Neural cell (in vitro differentiated cells): ENCODE results near the gene PLA2G4E. TPM values are rescaled to one million over a fixed set of nuclear protein-coding genes. Genes with fewer than 3 reads are reported as not detected.

ENCODE experiments used
- H2AFZ ChIP-seq: fragments of 200-600, 300-800 bp; sonication (generic), shearing (Covaris generic); 2 replicates; pipeline ENCODE4 v1.6.0; 2014; ENCODE audit warnings: low read depth, mild to moderate bottlenecking, antibody characterized with exemption, low read length, moderate library complexity
- H3F3A ChIP-seq: fragments of 200-600 bp; shearing (Covaris generic); 2 replicates; pipeline ENCODE4 v1.6.1; 2016; ENCODE audit warnings: mild to moderate bottlenecking, moderate library complexity, mixed read lengths, antibody characterized with exemption, low read length; ENCODE audit not compliant: insufficient read depth, poor library complexity, severe bottlenecking
- H3K27ac ChIP-seq: fragments of 200-600, 300-800 bp; sonication (generic), shearing (Covaris generic); 2 replicates; pipeline ENCODE4 v1.5.1; 2014; ENCODE audit warnings: mild to moderate bottlenecking, low read length, moderate library complexity
- H3K27me3 ChIP-seq: fragments of 300-800, 200-600 bp; sonication (generic), shearing (Covaris generic); 2 replicates; pipeline ENCODE4 v1.6.0; 2014; ENCODE audit warnings: mild to moderate bottlenecking, low read depth, low read length, moderate library complexity; ENCODE audit not compliant: insufficient read depth
- H3K36me3 ChIP-seq: fragments of 300-800, 200-600 bp; sonication (generic), shearing (Covaris generic); 2 replicates; pipeline ENCODE4 v1.5.1; 2014; ENCODE audit warnings: mild to moderate bottlenecking, antibody characterized with exemption, low read length, moderate library complexity; ENCODE audit not compliant: insufficient read depth
- H3K4me2 ChIP-seq: fragments of 300-800, 200-600 bp; sonication (generic), shearing (Covaris generic); 2 replicates; pipeline ENCODE4 v1.6.0; 2014; ENCODE audit warnings: mild to moderate bottlenecking, low read length
- H3K4me3 ChIP-seq: fragments of 300-800, 200-600 bp; sonication (generic), shearing (Covaris generic); 2 replicates; pipeline ENCODE4 v1.5.1; 2014; ENCODE audit warnings: mild to moderate bottlenecking, low read length, moderate library complexity
- H3K79me2 ChIP-seq: fragments of 200-600 bp; shearing (Covaris generic); replicated peaks from 2 replicates; pipeline ENCODE4 v1.6.0; 2014; ENCODE audit warnings: mild to moderate bottlenecking, low read length, moderate library complexity; ENCODE audit not compliant: insufficient read depth
- H3K9ac ChIP-seq: fragments of 300-800, 200-600 bp; sonication (generic), shearing (Covaris generic); 2 replicates; pipeline ENCODE4 v1.6.1; 2016; ENCODE audit warnings: mild to moderate bottlenecking, low read length, mixed read lengths
- H3K9me2 ChIP-seq: fragments of 200-600 bp; shearing (Covaris generic); 2 replicates; pipeline ENCODE4 v1.6.1; 2016; ENCODE audit warnings: mild to moderate bottlenecking, low read length, mixed read lengths; ENCODE audit not compliant: insufficient read depth
- H3K9me3 ChIP-seq: fragments of 200-600, 300-800 bp; sonication (generic), shearing (Covaris generic); 2 replicates; pipeline ENCODE4 v1.6.1; 2016; ENCODE audit warnings: mild to moderate bottlenecking, mixed run types, low read length, moderate library complexity, mixed read lengths
- H4K20me1 ChIP-seq: fragments of 200-600 bp; shearing (Covaris generic); 2 replicates; pipeline ENCODE4 v1.6.1; 2016; ENCODE audit warnings: mild to moderate bottlenecking, mixed run types; ENCODE audit not compliant: insufficient read depth
- CTCF ChIP-seq: fragments of 450-650 bp; IDR thresholded peaks from 2 replicates; pipeline ENCODE4 v1.5.1; 2014; ENCODE audit warnings: antibody characterized with exemption, mild to moderate bottlenecking, moderate library complexity; ENCODE audit not compliant: poor library complexity, severe bottlenecking
- EP300 ChIP-seq: fragments of 450-650 bp; conservative IDR thresholded peaks from 2 replicates; pipeline ENCODE4 v1.6.1; 2014; ENCODE audit warnings: antibody characterized with exemption, mild to moderate bottlenecking, moderate library complexity; ENCODE audit not compliant: poor library complexity, severe bottlenecking
- EZH2 ChIP-seq: fragments of 200-600, 300-800 bp; shearing (Covaris generic), sonication (generic); IDR thresholded peaks from 2 replicates; pipeline ENCODE4 v1.6.1; 2014; ENCODE audit warnings: antibody characterized with exemption, low read length, borderline replicate concordance, mild to moderate bottlenecking; ENCODE audit not compliant: insufficient read depth, poor library complexity, severe bottlenecking
- MXI1 ChIP-seq: fragments of 450-650 bp; conservative IDR thresholded peaks from 2 replicates; pipeline ENCODE4 v1.6.1; 2014; ENCODE audit warnings: antibody characterized with exemption, mild to moderate bottlenecking; ENCODE audit not compliant: poor library complexity, severe bottlenecking
- POLR2AphosphoS5 ChIP-seq: IDR thresholded peaks from 2 replicates; pipeline ENCODE4 v1.6.1; 2012
- RAD21 ChIP-seq: fragments of 450-650 bp; conservative IDR thresholded peaks from 2 replicates; pipeline ENCODE4 v1.6.1; 2014; ENCODE audit warnings: antibody characterized with exemption, mild to moderate bottlenecking, moderate library complexity
- REST ChIP-seq: IDR thresholded peaks from 2 replicates; pipeline ENCODE4 v1.6.1; 2012; ENCODE audit warnings: borderline replicate concordance
- SMC3 ChIP-seq: fragments of 450-650 bp; conservative IDR thresholded peaks from 2 replicates; pipeline ENCODE4 v1.6.1; 2014; ENCODE audit warnings: antibody characterized with exemption, mild to moderate bottlenecking, moderate library complexity; ENCODE audit not compliant: poor library complexity
- TAF1 ChIP-seq: IDR thresholded peaks from 2 replicates; pipeline ENCODE4 v1.6.1; 2012; ENCODE audit warnings: low read depth
- polyA plus RNA-seq: library from polyadenylated mRNA; depleted of rRNA; stranded (reverse); fragments of >200 nt; gene quantifications from 2 replicates; pipeline ENCODE4 v1.2.3, GENCODE V29; 2014

Gene PLA2G4E
- polyA plus RNA-seq, 1 donor from 2014 or later: not detected

GRCh38 chr15:41939986-41940385 lies 80.9 kb downstream of the PLA2G4E start:
- Histone ChIP-seq H3K9me2 (no peaks in the 10 kb centered on the region), H3K4me3 (no peak overlapping the region), H2AFZ (no peak overlapping the region), H4K20me1 (no peaks in the 10 kb centered on the region), H3K27me3 (no peaks in the 10 kb centered on the region), H3K27ac (no peak overlapping the region), H3K79me2 (no peaks in the 10 kb centered on the region), H3K9me3 (no peaks in the 10 kb centered on the region), H3K36me3 (no peaks in the 10 kb centered on the region), H3K4me2 (no peak overlapping the region), H3F3A (no peaks in the 10 kb centered on the region), H3K9ac (no peak overlapping the region)
- TF ChIP-seq TAF1 (no peak), MXI1 (no peak), EZH2 (no peak), CTCF (no peak), SMC3 (no peak), EP300 (no peak), POLR2AphosphoS5 (no peak)

GRCh38 chr15:41937568-41937923 lies 83.3 kb downstream of the PLA2G4E start:
- Histone ChIP-seq H2AFZ (no peak overlapping the region), H3F3A (no peaks in the 10 kb centered on the region), H3K9me2 (no peaks in the 10 kb centered on the region), H3K9me3 (no peaks in the 10 kb centered on the region), H3K4me2 (no peak overlapping the region), H3K9ac (no peak overlapping the region), H4K20me1 (no peaks in the 10 kb centered on the region), H3K27ac (no peak overlapping the region), H3K79me2 (no peaks in the 10 kb centered on the region), H3K4me3 (no peak overlapping the region), H3K36me3 (no peaks in the 10 kb centered on the region), H3K27me3 (no peaks in the 10 kb centered on the region)
- no peak for TF ChIP-seq CTCF

- no peaks in the 10 kb centered on the region for H3F3A ChIP-seq
- no peak overlapping the region for H3K27ac ChIP-seq
- H3K79me2 ChIP-seq: no peaks in the 10 kb centered on the region
- TF ChIP-seq CTCF (no peak), MXI1 (no peak), EP300 (no peak), EZH2 (no peak), POLR2AphosphoS5 (no peak), RAD21 (no peak), REST (no peak), TAF1 (no peak), SMC3 (no peak)
- no peaks in the 10 kb centered on the region for H3K9me3 ChIP-seq
- H3K27me3 ChIP-seq: no peaks in the 10 kb centered on the region
- no peaks in the 10 kb centered on the region for H3K36me3 ChIP-seq
- no peaks in the 10 kb centered on the region for H4K20me1 ChIP-seq
- no peak overlapping the region for H3K4me2 ChIP-seq
- H3K4me3 ChIP-seq: no peak overlapping the region
- no peak overlapping the region for H2AFZ ChIP-seq
- H3K9ac ChIP-seq: no peak overlapping the region
- H3K9me2 ChIP-seq: no peaks in the 10 kb centered on the region
These were observed 83.9 kb downstream of the PLA2G4E start for GRCh38 chr15:41936649-41937567.
